Measurements from ENCODE around the gene FCHO2.
"Not testable (repeated sequence)": the region's sequence is repeated elsewhere in the genome, so short reads cannot be mapped to it uniquely, and the experiment has no call there.

The FCHO2 gene, protein sequence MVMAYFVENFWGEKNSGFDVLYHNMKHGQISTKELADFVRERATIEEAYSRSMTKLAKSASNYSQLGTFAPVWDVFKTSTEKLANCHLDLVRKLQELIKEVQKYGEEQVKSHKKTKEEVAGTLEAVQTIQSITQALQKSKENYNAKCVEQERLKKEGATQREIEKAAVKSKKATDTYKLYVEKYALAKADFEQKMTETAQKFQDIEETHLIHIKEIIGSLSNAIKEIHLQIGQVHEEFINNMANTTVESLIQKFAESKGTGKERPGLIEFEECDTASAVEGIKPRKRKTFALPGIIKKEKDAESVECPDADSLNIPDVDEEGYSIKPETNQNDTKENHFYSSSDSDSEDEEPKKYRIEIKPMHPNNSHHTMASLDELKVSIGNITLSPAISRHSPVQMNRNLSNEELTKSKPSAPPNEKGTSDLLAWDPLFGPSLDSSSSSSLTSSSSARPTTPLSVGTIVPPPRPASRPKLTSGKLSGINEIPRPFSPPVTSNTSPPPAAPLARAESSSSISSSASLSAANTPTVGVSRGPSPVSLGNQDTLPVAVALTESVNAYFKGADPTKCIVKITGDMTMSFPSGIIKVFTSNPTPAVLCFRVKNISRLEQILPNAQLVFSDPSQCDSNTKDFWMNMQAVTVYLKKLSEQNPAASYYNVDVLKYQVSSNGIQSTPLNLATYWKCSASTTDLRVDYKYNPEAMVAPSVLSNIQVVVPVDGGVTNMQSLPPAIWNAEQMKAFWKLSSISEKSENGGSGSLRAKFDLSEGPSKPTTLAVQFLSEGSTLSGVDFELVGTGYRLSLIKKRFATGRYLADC

GRCh38 chr5:72955768-72956323 is at the start of gene FCHO2:
Gene FCHO2 (plus strand): TSS chr5:72956041. CDS start chr5:72956097, 56 bp downstream.
- DNase-seq, result peak; percentile 98

GRCh38 chr5:72906806-72907205 is 49.0 kb upstream of the FCHO2 start:
- DNase-seq, result no peak

- no peak for DNase-seq
Measured at GRCh38 chr5:72908664-72909063, 47.2 kb upstream of the FCHO2 start.

GRCh38 chr5:72917371-72917776 is 38.5 kb upstream of the FCHO2 start:
- no peak for DNase-seq

GRCh38 chr5:72920690-72921502 is 34.9 kb upstream of the FCHO2 start:
- no peak for DNase-seq

GRCh38 chr5:72921886-72922285 is 34.0 kb upstream of the FCHO2 start:
- DNase-seq, result no peak

DNA sequence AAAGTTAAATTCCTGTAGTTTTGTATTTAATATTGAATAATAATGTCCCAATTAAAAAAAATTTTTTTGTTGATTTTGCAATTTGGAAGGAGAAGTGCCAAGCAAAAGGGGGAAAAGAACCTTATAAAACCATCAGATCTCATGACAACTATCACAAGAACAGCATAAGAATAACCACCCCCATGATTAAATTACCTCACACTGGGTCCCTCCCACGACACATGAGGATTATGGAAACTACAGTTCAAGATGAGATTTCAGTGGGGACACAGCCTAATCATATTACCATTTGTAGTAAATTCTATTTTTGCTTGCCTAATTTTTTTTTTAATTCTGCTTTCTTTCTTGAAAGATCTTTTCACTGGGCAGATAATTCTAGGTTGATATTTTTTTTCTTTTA is 33.4 kb upstream of the FCHO2 start:
- DNase-seq, result no peak

- DNase-seq, result no peak
Measured at GRCh38 chr5:72925336-72926010, 30.4 kb upstream of the FCHO2 start.

DNA sequence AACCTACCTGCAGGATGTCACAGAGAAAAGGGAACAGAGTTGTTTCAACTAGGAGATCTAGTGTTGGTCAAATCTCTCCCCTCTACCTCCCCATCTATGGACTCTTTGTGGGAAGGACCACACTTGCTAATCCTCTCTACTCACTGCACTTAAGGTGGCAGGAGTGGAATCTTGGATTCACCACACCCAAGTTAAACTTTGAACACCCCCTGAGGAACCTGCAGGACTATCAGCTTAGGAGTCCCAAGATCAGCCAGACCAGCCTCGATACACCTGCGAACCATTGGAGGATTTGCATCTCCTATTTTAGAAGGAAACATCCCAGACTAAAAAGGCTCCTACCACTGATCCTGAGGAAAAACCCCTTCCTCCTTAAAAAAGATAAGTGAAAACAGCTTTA is 23.2 kb upstream of the FCHO2 start:
- not testable (repeated sequence) for DNase-seq

DNA sequence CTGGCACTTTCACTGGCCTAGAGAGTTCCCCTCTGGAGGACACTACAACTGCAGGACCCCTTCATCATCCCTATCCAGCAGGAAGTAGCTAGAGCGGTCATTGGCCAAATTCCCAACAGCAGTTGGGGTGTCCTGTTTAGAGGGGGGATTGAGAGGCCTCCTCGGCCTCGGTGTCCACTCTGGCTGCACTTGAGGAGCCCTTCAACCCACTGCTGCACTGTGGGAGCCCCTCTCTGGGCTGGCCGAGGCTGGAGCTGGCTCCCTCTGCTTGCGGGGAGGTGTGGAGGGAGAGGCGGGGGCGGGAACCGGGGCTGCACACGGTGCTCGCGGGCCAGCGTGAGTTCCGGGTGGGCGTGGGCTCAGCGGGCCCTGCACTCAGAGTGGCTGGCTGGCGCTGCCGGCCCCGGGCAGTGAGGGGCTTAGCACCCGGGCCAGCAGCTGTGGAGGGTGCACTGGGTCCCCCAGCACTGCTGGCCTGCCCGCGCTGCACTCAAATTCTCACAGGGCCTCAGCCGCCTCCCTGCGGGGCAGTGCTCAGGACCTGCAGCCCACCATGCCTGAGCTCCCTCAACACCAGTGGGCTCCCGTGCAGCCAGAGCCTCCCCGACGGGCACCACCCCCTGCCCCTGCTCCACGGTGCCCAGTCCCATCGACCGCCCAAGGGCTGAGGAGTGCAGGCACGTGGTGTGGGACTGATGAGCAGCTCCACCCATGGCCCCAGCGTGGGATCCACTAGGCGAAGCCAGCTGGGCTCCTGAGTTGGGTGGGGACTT is 20.7 kb upstream of the FCHO2 start:
- not testable (repeated sequence) for DNase-seq

DNA sequence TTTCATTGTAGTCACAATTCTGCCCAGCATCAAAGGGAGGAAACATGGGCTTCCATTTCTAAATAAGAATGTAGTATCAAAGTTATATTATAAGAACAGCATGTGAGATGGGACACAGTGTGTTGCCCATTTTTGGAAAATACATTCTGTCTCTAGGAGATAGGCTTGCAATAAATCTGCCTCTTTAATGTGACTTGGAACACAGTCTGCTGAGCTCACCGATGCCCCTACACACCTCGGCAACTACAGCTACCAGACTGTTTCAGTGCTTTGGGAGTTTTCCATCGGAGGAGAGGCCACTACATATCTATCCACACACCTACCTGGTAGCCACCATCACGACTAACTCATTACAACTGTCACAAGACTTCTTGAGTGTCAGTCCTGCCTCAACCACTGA is 18.9 kb upstream of the FCHO2 start:
- DNase-seq, result no peak

DNA sequence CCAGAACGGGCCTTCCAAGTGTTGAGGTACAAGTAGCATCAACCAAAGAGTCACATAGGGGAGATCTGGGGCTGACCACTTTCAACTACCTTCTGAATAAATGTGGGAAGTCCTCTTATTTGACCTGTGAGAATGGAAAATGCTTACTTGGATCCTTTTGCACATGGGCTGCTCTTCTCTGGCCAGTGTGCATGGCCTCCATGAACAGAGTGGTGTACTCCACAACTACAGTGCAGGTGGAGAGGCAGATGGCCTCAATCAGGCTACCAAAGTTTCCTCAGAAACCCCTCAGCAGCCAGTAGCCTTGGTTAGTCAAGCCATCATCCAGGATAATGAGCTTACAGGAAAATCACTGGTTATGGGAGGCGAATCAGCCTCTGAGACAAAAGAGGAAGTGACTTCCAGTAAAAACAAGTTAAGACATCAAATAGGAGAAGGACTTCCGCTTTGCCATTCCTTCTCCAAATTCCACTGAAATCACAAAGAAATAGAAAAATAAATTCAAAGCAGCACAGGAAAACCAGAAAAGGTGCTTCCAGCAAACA is 18.3 kb upstream of the FCHO2 start:
- DNase-seq, result no peak

GRCh38 chr5:72938206-72938605 is 17.6 kb upstream of the FCHO2 start:
- DNase-seq, result no peak

DNA sequence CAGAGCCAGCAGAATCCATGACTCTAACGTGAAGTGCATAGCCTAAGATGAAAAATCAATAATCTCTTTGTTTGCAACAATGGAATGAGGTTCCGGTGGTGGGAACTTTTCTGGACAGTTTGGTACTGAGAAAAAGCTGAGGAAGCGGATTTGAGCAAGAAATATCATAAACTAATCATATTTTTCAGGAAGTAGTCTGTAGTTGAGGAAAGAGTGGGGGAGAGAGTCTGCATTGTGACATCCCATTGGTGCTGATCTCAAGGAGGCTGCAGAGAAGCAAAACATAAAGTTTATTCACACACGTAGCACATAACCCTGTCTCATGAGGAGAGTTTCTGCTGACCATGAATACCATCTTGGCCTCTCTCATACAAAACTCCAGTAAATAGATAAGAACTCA is 15.8 kb upstream of the FCHO2 start:
- DNase-seq, result no peak

GRCh38 chr5:72943307-72943706 is 12.5 kb upstream of the FCHO2 start:
- no peak for DNase-seq

GRCh38 chr5:72947498-72947897 is 8.3 kb upstream of the FCHO2 start:
- DNase-seq, result no peak

DNA sequence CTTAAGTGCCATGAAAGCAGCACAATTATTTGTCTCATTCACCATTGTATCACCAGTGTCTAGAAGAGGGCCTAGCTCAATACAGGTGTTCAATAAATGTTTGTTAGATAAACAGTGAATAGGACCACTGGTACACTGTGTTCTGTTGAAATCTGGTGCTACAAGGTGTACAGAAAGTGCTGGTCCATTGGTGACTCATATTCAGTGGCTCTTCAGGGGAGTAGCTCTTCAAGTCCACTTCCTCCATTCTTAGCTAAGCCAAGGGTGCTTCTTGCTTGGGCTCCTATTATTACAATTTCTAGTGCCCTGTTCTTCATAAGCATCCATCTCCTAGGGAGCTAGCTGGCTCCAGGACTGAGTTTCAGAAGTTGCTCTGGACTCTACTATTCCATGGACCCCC is 6.4 kb upstream of the FCHO2 start:
- DNase-seq, result no peak

GRCh38 chr5:72951671-72952468 is 4.0 kb upstream of the FCHO2 start:
- no peak for DNase-seq

GRCh38 chr5:72954389-72954788 is 1.5 kb upstream of the FCHO2 start:
- DNase-seq, result no peak

DNA sequence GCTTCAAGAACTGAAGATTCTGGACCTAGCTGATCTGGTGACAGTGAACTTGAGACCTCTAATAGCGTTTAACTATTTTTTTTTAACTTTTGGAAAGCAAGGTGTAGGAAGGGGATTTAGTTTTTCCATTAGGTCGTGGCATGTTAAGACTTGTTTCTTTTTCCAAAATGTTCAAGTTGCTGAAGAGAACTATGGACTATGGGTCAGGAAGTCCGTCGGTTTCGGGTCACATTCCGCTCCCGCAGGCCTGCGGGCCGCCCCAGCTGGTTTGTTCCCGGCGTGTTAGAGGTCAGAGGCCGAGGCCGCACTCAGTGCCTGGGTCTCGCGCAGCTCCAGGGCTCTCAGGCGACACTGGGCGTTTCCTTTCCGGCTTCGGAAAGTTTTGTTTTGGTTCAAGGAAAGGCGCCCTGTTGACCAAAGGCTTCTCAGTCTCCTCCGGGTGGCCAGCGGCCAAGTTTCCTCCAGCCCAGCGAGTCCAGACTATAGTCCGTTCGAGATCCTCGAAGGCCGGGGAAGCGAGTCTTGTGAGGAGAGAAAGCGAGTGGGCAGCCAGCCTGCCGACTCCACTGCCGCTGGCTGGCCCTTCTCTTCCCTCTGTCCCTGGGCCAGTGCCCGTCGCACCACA is 586 bp upstream of the FCHO2 start:
- DNase-seq, result no peak

Data from activated CD8-positive, alpha-beta memory T cell treated with anti-CD3 and anti-CD28 coated beads, Interleukin-2, amount 50 U/mL, for 4 hours (primary cell).